KMS-11 (cell line): ENCODE data around the gene TMEM234.
A peak's percentile ranks its signal among the peaks of the same experiment; 100 is the strongest.

Source experiments
- H2AFZ ChIP-seq: fragments of 200-600 bp; sonication (generic); 2 replicates; pipeline ENCODE4 v1.6.1; 2016; ENCODE audit warnings: antibody characterized with exemption, mixed run types, low read depth
- H3K27ac ChIP-seq: fragments of 200-600 bp; sonication (generic); 2 replicates; pipeline ENCODE4 v1.6.1; 2016; ENCODE audit warnings: mild to moderate bottlenecking, mixed run types
- H3K27me3 ChIP-seq: fragments of 200-600 bp; sonication (generic); 2 replicates; pipeline ENCODE4 v1.6.1; 2017; ENCODE audit warnings: mild to moderate bottlenecking, low read depth, mixed run types, moderate library complexity; ENCODE audit not compliant: insufficient read depth
- H3K36me3 ChIP-seq: fragments of 200-600 bp; sonication (generic); 2 replicates; pipeline ENCODE4 v1.6.1; 2017; ENCODE audit warnings: mild to moderate bottlenecking, mixed run types; ENCODE audit not compliant: insufficient read depth
- H3K4me1 ChIP-seq: fragments of 200-600 bp; sonication (generic); 2 replicates; pipeline ENCODE4 v1.6.1; 2016; ENCODE audit warnings: mild to moderate bottlenecking, low read depth, mixed run types; ENCODE audit not compliant: poor library complexity, severe bottlenecking
- H3K4me2 ChIP-seq: fragments of 200-600 bp; sonication (generic); 2 replicates; pipeline ENCODE4 v1.7.0; 2016; ENCODE audit warnings: mild to moderate bottlenecking, mixed run types
- H3K4me3 ChIP-seq: fragments of 200-600 bp; sonication (generic); IDR thresholded peaks from 2 replicates; pipeline ENCODE4 v1.6.1; 2017; ENCODE audit warnings: low read depth, low read length, mixed read lengths; ENCODE audit not compliant: insufficient read depth
- H3K79me2 ChIP-seq: fragments of 200-600 bp; sonication (generic); 2 replicates; pipeline ENCODE4 v1.6.1; 2016; ENCODE audit warnings: low read depth, mixed run types; ENCODE audit not compliant: insufficient read depth
- H3K9ac ChIP-seq: fragments of 200-600 bp; sonication (generic); 2 replicates; pipeline ENCODE4 v1.6.1; 2016; ENCODE audit warnings: mild to moderate bottlenecking, mixed run types
- H4K20me1 ChIP-seq: fragments of 200-600 bp; sonication (generic); 2 replicates; pipeline ENCODE4 v1.6.1; 2016; ENCODE audit warnings: mild to moderate bottlenecking, mixed run types; ENCODE audit not compliant: insufficient read depth
- TF ChIP-seq, protein P1 (sequence below): fragments of 200-600 bp; sonication (generic); conservative IDR thresholded peaks from 2 replicates; pipeline ENCODE4 v1.6.1; 2017; ENCODE audit warnings: low read depth, mild to moderate bottlenecking, antibody characterized with exemption, low read length, moderate library complexity, mixed read lengths

The TMEM234 gene

DNA sequence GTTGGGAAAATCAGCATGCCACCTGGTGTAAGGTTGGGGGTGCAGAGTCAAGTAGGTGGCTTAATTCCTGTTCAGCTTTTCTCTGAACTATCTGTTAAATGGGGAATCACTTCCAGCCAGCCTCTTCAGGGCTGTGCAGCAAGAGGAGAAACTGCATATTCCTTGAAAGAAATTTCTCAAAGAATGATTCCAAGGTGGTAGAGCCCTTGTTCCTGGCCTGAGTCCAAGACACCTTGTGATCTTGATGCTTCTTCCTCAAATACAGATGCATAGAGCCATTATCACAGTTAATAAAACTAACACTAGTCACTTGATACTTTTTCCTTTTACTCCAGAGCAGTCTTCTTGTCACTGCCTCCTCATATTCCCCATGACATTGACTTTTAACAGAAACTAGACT lies 37.5 kb downstream of the TMEM234 start:
- H3K36me3 ChIP-seq = peaks cover 28% of the 10 kb centered on the region; the same call in 1 of the 2 replicates
- no peak overlapping the region for H3K4me2 ChIP-seq

DNA sequence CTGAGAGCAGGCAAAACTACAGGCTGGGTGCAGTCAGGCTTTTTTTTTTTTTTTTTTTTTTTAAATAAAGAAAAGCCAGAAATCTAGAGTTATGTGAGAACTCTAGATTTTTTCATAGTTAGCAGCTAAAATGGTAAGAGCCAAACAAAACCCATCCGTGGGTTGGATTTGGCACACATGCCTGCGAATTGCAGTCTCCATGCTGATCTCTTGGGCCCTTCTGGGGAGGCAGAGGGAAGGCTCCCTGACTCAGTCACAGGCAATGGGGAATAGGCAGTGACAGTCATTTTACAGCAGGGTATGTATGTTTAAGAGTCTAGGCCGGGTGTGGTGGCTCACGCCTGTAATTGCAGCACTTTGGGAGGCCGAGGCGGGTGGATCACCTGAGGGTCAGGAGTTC lies 40.1 kb downstream of the TMEM234 start:
- no peak overlapping the region for H3K27ac ChIP-seq
- no peak overlapping the region for H3K4me3 ChIP-seq
- peak overlapping the region; percentile 79; the same call in 1 of the 2 replicates for H3K4me2 ChIP-seq
- H2AFZ ChIP-seq = no peak overlapping the region
- H3K4me1 ChIP-seq = peaks cover 75% of the 10 kb centered on the region
- H3K36me3 ChIP-seq = peaks cover 25% of the 10 kb centered on the region; the same call in 1 of the 2 replicates
- TF ChIP-seq, protein P1, sequence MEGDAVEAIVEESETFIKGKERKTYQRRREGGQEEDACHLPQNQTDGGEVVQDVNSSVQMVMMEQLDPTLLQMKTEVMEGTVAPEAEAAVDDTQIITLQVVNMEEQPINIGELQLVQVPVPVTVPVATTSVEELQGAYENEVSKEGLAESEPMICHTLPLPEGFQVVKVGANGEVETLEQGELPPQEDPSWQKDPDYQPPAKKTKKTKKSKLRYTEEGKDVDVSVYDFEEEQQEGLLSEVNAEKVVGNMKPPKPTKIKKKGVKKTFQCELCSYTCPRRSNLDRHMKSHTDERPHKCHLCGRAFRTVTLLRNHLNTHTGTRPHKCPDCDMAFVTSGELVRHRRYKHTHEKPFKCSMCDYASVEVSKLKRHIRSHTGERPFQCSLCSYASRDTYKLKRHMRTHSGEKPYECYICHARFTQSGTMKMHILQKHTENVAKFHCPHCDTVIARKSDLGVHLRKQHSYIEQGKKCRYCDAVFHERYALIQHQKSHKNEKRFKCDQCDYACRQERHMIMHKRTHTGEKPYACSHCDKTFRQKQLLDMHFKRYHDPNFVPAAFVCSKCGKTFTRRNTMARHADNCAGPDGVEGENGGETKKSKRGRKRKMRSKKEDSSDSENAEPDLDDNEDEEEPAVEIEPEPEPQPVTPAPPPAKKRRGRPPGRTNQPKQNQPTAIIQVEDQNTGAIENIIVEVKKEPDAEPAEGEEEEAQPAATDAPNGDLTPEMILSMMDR = no peak
- H3K27me3 ChIP-seq = no peaks in the 10 kb centered on the region
- no peak overlapping the region for H3K9ac ChIP-seq
- peaks cover 67% of the 10 kb centered on the region for H3K79me2 ChIP-seq
- no peaks in the 10 kb centered on the region; the same call in 1 of the 2 replicates for H4K20me1 ChIP-seq

More for the DNA sequence above, 37.5 kb downstream of the TMEM234 start:
- H3K4me3 ChIP-seq = no peak overlapping the region
- H3K27me3 ChIP-seq = no peaks in the 10 kb centered on the region
- TF ChIP-seq, protein P1 = no peak
- H3K79me2 ChIP-seq = peaks cover 70% of the 10 kb centered on the region
- no peak overlapping the region for H2AFZ ChIP-seq
- H3K9ac ChIP-seq = no peak overlapping the region
- no peak overlapping the region for H3K27ac ChIP-seq
- H4K20me1 ChIP-seq = no peaks in the 10 kb centered on the region; the same call in 1 of the 2 replicates
- H3K4me1 ChIP-seq = peaks cover 52% of the 10 kb centered on the region

DNA sequence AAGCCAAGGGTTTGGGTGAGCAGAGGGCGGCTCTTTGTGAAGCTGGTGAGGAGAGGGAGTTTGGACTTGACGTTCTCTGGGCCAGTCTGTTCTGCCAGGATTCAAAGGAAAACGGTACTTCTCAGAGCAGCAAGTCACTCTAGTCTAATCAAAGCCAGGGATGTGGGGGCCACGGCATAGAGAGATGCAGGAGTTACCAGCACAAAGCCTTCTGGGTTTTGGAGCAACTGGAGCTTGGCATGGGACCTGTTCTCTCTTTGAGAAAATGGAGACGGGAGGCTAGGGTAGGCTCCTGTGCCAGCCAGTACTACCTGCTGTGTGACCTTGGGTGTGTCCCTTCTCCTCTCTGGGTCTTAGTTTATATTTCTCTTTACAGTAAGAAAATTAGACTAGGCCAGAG lies 40.6 kb downstream of the TMEM234 start:
- Histone ChIP-seq H3K27me3 (no peaks in the 10 kb centered on the region), H3K27ac (no peak overlapping the region), H3K9ac (no peak overlapping the region), H3K79me2 (peaks cover 62% of the 10 kb centered on the region), H2AFZ (no peak overlapping the region), H3K4me2 (peak overlapping the region; percentile 79), H4K20me1 (no peaks in the 10 kb centered on the region; the same call in 1 of the 2 replicates), H3K36me3 (peaks cover 25% of the 10 kb centered on the region; the same call in 1 of the 2 replicates), H3K4me3 (no peak overlapping the region), H3K4me1 (peaks cover 79% of the 10 kb centered on the region)
- TF ChIP-seq, protein P1 = no peak

DNA sequence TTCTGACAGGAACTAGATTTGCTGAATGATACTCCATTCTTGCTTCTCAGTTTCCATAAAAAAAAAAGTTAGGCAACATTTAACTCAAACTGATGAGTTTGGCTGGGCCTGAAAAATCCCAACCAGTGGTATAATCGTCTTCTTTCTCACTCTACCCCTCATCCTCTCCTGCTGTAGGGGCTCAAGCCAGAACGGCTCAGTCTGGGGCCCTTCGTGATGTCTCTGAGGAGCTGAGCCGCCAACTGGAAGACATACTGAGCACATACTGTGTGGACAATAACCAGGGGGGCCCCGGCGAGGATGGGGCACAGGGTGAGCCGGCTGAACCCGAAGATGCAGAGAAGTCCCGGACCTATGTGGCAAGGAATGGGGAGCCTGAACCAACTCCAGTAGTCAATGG lies 41.1 kb downstream of the TMEM234 start:
- H3K36me3 ChIP-seq = peaks cover 25% of the 10 kb centered on the region; the same call in 1 of the 2 replicates
- TF ChIP-seq, protein P1 = no peak

More for the DNA sequence above, 41.1 kb downstream of the TMEM234 start:
- peaks cover 79% of the 10 kb centered on the region for H3K4me1 ChIP-seq
- no peaks in the 10 kb centered on the region for H3K27me3 ChIP-seq
- no peak overlapping the region for H2AFZ ChIP-seq
- peak overlapping the region; percentile 79 for H3K4me2 ChIP-seq
- peak overlapping the region; percentile 80; the same call in 1 of the 2 replicates for H3K9ac ChIP-seq
- peaks cover 57% of the 10 kb centered on the region for H3K79me2 ChIP-seq
- H3K4me3 ChIP-seq = no peak overlapping the region
- H4K20me1 ChIP-seq = no peaks in the 10 kb centered on the region
- peak overlapping the region; percentile 56; the same call in 1 of the 2 replicates for H3K27ac ChIP-seq
